ENCODE measurements around the gene FOXO3. TPM values are rescaled to one million over a fixed set of nuclear protein-coding genes. Genes with fewer than 3 reads are reported as not detected.

Gene FOXO3
- total RNA-seq, result 60.1 TPM
- long read RNA-seq, full-length matches to known transcripts, result 145 of 272 reads
- long read RNA-seq, partial matches to known transcripts, result 90 of 272 reads
- long read RNA-seq, other reads (novel, unspliced or antisense), result 37 of 272 reads

DNA sequence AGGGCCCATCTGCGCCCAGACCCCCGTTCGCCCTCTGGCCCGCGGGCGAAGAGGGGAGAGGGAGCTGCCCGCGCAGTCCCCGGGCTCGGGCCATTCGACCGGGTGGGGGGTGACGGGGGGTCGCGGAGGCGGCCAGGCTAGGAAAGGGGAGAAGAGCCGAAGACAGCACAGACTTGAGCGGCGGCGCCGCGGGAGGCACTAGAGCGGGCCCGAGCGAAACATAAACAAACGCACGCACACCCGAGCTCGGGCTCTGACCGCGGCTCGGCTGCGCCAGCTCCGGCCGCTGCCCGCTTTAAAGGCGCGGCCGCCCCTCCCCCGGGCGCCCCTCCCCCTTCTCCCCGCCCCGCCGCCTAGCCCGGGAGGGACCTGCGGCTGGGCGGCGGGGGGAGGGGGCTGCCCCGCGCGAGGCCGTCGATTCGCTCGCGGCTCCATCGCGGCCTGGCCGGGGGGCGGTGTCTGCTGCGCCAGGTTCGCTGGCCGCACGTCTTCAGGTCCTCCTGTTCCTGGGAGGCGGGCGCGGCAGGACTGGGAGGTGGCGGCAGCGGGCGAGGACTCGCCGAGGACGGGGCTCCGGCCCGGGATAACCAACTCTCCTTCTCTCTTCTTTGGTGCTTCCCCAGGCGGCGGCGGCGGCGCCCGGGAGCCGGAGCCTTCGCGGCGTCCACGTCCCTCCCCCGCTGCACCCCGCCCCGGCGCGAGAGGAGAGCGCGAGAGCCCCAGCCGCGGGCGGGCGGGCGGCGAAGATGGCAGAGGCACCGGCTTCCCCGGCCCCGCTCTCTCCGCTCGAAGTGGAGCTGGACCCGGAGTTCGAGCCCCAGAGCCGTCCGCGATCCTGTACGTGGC, at the start of gene FOXO3:
TSS of gene FOXO3 (plus strand) at position 455 of the 846 bp plus-strand sequence. CDS start at position 747, 292 bp downstream.
- no peaks in the 10 kb centered on the region for H3K9me3 ChIP-seq
- intact Hi-C loops (cut with DNase I), result no loop called here
- no peaks in the 10 kb centered on the region for H3K27me3 ChIP-seq (ENCODE audit: low read depth)
- no peak for TF ChIP-seq CTCF (IDR thresholded peaks at IDR 0.05)
- H3K4me3 ChIP-seq, result peak within 1 kb of the TSS; percentile 79
- DNase-seq (peak; percentile 96), ATAC-seq (peak; percentile 72 to 81)
- H3K36me3 ChIP-seq, result no peaks in the 10 kb centered on the region
- H3K27ac ChIP-seq, result peak within 1 kb of the TSS; percentile 100
- H3K4me1 ChIP-seq, result peaks cover 48% of the 10 kb centered on the region

DNA sequence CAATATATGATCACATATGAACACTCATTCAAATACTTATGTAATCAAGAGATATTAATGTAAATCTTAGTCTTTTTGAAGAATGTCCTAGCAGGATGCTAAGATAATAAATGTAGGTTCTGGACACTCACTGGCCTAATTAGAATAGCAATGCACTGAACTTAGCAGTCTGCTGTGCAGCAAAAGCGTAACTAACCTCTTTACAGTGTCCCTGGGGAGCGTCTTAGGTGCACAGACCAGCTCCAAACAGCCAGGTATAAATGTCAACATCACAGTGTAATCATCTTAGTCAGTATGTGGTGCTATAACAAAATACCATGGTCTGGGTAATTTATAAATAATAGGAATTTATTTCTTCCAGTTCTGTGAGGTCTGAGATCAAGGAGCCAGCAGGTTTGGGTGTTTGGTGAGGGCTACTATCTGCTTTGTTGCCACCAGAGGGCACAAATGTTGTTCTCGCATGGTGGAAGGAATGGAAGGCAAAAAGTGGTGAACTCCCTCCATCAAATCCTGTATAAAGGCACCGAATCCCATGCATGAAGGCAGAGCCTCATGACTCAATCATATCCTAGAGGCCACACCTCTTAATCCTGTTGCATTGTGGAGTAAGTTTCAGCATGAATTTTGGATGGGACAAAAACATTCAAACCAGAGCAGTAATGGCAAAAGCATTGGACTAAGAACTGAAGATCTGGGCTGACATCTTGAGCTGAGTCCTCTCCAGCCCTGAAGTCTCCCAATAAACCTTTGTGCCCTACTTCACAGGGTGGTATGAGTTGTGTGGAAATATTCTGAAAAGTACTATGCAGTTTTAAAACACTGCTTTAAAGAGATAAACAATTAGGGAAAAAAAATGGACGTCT, 41.8 kb upstream of the FOXO3 start:
- ATAC-seq (no peak), DNase-seq (no peak)
- Histone ChIP-seq H3K4me1 (no peaks in the 10 kb centered on the region), H3K27ac (no peak overlapping the region), H3K36me3 (peaks cover 4% of the 10 kb centered on the region), H3K4me3 (no peak overlapping the region), H3K9me3 (no peaks in the 10 kb centered on the region), H3K27me3 (ENCODE audit: low read depth) (no peaks in the 10 kb centered on the region)
- TF ChIP-seq CTCF (IDR thresholded peaks at IDR 0.05), result peak; percentile 21
- intact Hi-C loops (cut with DNase I), result no loop called here

GRCh38 chr6:108521616-108522107, 39.1 kb upstream of the FOXO3 start:
- Histone ChIP-seq H3K36me3 (peaks cover 4% of the 10 kb centered on the region), H3K4me1 (no peaks in the 10 kb centered on the region), H3K27me3 (ENCODE audit: low read depth) (no peaks in the 10 kb centered on the region), H3K27ac (no peak overlapping the region), H3K9me3 (no peaks in the 10 kb centered on the region), H3K4me3 (no peak overlapping the region)
- no peak for DNase-seq
- no peak for TF ChIP-seq CTCF (IDR thresholded peaks at IDR 0.05)
- intact Hi-C loops (cut with DNase I), result no loop called here
- no peak for ATAC-seq

DNA sequence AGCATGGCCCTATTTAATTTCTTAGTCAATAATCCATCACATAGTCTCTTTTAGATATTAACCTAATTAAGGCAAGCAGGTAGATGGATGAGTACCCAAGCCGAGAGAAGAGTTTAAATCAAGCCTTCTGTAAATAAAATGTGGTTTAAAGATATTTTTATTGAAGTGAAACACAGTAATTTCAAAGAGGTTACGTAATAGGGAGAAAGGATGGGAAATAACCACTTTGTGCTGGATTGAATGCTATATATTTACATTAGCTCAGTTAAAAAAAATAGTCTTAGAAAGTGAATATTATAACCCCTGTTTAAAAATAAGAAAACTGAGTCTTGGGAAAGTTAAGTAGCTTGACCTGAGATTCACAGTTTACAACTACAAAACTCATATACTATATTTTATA, 37.0 kb upstream of the FOXO3 start:
- no peak for ATAC-seq
- Histone ChIP-seq H3K4me3 (no peak overlapping the region), H3K27me3 (ENCODE audit: low read depth) (no peaks in the 10 kb centered on the region), H3K4me1 (no peaks in the 10 kb centered on the region), H3K36me3 (peaks cover 4% of the 10 kb centered on the region), H3K27ac (no peak overlapping the region), H3K9me3 (no peaks in the 10 kb centered on the region)
- DNase-seq, result no peak
- intact Hi-C loops (cut with DNase I), result no loop called here
- no peak for TF ChIP-seq CTCF (IDR thresholded peaks at IDR 0.05)

DNA sequence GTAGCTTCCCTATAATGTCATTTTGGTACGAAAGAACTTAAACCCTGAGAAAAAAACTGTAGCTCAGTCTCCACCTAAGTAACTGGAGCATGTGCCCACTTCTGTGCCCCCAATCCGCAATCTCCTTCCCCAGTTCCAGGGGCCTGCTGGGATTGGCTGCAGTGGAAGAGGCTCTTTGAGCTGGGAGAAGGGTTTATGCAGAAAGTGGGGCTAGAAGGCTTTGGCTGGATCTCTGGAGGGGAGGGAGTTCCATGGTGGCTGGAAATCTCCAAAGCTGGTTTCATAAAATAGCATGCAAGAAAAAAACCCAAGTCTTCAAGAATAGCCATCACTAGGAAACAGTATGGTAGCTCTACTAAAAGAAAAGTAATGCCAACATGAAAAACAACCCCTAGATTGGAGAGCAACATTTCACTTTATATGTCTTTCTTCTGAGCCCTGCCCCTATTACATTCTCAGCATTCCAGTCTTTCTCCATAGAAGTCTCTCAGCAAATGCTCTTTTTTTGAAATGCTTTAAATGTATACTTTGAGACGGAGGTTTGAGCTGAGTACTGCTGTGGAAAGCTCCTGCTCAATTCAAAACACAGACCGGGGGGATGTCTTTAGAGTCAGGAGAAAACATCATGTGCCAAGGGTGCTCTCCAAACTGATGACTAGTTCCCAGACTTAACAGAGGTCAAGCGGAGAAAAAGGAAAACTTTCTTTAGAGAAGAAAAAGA, 36.0 kb upstream of the FOXO3 start:
- H3K4me3 ChIP-seq, result no peak overlapping the region

More for the DNA sequence above, 36.0 kb upstream of the FOXO3 start:
- Histone ChIP-seq H3K36me3 (peaks cover 4% of the 10 kb centered on the region), H3K27me3 (ENCODE audit: low read depth) (no peaks in the 10 kb centered on the region), H3K27ac (no peak overlapping the region), H3K4me1 (no peaks in the 10 kb centered on the region), H3K9me3 (no peaks in the 10 kb centered on the region)
- DNase-seq (no peak), ATAC-seq (no peak)
- intact Hi-C loops (cut with DNase I), result no loop called here
- TF ChIP-seq CTCF (IDR thresholded peaks at IDR 0.05), result no peak

Data from lower lobe of right lung (tissue), 2 donors.